HG03097 (cell line): ENCODE measurements around the gene NPIPB6.

Source experiments
- ATAC-seq: cut with Tn5 transposase; IDR thresholded peaks from one replicate; pipeline ENCODE4 v1.9.1; 2021; ENCODE audit not compliant: unreplicated experiment, low FRiP score

The NPIPB6 gene

DNA sequence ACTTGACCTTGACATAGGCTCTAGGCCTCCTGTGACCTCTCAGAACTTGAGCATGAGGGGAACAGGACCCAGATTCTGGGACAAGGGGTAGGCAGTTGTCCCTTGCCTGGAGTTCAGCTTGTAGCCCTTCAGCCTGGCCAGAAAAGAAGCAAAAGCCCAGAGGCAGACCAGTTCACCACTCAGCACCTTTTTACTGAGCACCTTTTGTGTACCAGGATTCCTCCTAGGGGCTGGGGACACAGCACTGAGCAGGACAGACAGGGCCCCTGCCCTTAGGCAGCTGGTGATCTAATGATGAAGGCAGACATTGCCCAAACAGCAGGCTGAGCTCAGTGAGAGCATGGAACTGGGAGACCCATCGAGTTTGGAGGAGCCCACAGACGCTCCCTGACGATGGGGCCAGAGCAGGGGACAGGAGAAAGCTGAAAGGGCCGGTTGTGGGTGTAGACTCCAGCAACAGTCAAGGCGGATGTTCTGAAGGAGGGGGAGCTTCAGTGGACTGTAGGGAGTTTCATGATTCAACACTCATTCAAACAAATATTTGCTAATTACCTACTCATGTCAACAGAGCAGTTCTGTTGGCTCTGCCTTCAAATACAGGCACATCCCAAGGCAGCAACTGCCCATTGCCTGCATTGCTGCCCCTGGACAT lies 38.9 kb downstream of the NPIPB6 start:
- ATAC-seq = no peak

DNA sequence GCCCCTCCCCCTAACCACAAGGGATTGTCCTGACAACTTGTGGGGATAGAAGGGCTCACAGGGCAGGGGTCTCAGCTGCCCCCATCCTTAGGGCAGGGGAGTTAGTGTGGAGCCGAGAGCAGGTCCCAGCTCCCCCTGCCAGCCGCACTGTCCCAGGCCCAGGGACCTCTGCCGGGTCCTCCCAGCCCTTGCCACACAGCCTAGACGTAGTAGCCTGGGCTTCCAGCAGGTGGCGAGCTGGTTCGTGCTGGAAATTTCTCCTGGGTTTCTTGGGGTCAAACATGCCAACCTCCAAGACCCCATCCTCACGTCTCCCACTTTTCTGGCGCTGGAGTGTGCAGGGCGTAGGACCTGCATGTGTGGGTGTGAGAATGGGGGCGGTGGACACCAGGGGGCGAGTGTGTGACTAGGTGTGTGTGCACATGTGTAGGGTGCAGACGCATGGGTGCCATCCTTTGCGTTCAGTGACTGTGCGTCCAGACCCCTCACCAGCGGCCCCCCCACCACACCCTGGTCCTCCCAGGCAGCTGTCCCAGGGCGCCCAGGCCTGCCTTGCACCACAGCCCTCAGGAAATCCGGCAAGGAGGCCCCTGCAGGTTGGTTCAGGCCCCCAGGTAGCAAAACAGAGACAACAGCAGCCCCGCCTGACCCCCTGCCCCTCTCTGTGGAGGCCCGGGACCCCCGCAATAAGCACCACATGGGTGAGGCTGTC lies 41.5 kb downstream of the NPIPB6 start:
- no peak for ATAC-seq

DNA sequence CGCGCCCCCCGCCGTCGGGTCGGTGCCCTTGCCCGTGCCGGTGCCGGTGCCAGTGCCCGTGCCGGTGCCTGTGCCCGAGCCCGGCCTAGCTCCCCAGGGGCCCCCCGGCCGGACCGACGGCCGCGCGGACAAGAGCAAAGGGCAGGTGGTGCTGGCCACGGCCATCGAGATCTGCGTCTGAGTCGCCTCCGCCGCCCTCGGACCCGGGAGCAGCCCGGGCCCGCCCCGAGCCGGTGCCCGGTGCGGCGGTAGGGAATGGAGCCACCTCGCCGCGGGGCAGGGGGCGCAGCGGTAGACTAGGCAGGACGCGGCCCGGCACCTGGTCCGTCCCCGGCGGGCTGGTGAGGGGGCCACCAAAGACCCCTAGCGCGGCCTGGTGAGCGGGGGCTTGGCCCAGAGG lies 42.6 kb downstream of the NPIPB6 start:
- no peak for ATAC-seq

DNA sequence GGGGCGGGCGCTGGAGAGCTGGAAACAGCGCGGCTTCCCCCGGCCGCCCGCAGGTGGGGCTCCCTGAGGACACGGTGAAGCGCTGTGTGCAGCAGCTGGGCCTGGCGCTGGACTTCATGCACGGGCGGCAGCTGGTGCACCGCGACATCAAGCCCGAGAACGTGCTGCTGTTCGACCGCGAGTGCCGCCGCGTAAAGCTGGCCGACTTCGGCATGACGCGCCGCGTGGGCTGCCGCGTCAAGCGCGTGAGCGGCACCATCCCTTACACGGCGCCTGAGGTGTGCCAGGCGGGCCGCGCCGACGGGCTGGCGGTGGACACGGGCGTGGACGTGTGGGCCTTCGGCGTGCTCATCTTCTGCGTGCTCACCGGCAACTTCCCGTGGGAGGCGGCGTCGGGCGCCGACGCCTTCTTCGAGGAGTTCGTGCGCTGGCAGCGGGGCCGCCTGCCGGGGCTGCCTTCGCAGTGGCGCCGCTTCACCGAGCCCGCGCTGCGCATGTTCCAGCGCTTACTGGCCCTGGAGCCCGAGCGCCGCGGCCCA lies 43.2 kb downstream of the NPIPB6 start:
- no peak for ATAC-seq

DNA sequence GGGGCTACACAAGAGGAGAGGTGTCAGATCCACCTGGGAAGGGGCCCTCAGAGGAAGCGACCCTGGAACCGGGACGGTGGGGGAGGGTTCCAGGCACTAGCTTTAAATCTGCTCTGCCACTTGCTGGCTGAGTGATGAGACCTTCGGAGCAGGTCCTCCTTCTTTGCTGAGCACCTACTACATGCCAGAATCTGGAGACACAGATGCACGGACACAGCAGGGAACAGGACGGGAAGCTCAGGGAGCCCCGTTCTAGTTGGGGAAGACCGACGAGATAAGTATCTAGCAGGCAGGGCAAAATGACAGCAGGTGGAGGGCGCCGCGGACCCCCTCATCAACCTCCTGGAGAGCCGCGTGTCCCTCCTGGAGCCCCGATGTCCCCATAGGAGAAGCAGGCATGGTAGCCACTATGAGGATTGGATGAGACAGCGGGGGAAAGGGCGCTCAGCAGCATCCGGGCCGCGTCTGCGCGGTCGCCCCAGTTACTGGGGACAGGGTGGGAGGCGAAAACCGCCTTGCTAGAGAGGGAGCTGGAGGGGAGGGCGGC lies 43.8 kb downstream of the NPIPB6 start:
- no peak for ATAC-seq

DNA sequence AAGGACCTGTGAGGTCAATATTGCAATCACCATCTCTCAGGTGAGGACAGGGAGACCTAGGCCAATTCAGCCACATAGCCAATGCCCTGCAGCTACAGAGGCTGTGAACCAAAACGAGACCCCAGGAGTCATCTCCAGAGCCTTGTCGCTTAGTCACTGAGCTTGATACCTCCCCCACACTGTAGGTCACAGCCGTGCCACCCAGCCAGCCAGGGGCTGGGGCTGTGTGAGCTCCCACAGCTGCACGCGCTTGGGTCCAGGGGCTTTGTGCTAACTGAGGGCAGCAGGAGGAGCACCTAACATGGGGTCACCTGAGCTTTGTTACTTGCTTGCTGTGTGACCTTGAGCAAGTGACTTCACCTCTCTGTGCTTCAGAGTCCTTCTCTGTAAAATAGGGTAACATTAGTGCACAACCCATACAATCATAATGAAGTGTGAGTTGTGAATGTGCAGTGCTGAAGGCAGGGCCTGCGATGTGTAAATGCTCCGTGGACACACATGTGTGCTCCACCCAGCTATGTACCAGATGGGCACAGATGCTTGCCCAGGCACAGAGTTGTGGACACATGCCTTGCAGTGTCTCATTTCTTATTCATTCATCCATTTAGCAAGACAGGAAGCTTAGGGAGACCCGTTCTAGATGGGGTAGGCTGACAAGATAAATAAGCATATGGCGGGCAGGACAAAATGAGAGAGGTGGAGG lies 45.1 kb downstream of the NPIPB6 start:
- ATAC-seq = no peak

DNA sequence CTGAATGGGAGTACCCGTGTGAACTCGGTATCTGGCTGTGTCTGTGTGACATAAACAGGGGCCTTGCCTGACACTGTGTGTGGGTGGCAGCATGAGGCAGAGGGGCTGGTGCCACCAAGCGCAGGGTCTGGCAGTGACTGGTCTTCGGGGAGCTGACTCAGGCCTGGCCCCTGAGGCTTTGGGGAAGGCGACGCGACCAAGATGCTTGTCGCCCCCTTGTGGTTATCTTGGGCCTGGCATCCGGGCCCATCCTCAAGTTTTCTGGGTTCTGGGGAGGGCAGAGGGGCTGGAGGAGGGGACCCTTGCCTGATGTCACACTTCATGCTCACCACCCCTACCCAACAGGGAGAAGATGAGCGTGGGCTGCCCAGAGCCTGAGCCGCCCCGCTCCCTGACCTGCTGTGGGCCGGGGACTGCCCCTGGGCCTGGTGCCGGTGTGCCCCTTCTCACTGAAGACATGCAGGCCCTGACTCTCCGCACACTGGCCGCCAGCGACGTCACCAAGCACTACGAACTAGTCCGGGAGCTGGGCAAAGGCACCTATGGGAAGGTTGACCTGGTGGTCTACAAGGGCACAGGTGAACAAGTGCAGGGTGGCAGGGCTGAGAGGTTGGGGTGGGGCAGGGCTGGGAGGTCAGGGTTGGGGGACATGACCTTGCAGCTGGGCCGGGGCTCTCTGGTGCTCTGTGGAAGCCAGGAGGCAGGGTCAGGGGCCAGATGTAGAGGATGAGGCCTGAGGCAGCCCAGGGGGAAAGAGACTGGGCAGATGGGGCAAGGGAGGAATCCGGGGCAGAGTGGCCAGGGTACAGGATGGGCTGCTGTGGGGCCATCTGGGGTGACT lies 46.0 kb downstream of the NPIPB6 start:
- no peak for ATAC-seq

DNA sequence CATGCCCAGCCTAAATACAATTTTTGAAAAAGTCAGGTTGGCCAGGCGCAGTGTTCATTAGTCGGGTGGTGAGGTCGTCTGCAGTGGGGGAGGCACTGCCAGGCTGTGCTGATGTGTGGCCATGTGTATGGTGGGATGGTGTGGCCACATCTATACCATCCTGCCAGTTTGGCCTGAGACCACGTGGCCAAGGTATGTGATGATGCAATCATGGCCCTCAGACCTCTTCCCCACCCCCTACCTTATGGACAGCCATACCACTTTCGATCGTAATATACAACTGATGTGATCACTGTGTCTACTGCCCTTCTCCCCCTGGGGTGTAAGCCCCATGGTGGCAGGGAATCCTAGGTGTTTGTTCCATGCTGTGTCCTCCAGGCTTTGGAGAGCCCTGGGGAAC lies 47.3 kb downstream of the NPIPB6 start:
- ATAC-seq = no peak

DNA sequence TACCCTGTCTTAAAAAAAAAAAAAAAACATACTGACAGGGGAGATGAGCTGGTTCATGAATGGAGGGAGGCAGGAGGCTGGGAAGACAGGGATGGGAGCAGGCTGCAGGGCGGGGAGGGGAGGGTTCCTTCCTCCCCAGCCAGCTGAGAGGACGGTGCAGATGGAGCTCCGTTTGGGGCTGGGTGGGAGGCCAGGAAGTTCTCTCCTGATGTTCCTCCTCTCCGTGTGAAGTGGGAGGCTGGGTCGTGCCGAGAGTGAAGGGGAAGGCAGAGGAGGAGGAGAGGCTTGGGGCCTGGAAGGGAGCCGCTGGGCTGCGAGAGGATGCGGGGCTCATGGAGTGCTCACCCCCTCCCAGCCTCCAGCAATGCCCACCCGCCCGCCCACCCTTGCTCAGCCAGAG lies 49.7 kb downstream of the NPIPB6 start:
- no peak for ATAC-seq

DNA sequence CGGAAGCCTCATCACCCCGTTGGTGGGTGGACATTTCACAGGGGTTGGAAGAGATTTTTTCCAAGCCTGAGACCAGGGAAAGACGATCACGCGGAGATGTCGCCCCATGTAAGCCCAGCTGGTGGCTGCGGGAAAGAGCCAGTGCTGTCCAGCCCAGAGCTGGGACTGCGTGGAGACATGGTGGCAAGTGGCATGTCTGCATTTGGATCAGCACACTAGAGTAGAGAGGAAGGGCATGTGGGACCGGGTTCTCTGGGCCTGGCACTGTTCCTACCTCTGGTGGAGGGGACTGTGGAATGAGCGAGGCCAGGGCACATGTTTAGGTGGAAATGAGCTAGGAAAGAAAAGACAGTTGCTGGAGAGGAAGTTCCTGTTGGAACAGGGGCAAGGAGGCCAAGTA lies 51.0 kb downstream of the NPIPB6 start:
- no peak for ATAC-seq

DNA sequence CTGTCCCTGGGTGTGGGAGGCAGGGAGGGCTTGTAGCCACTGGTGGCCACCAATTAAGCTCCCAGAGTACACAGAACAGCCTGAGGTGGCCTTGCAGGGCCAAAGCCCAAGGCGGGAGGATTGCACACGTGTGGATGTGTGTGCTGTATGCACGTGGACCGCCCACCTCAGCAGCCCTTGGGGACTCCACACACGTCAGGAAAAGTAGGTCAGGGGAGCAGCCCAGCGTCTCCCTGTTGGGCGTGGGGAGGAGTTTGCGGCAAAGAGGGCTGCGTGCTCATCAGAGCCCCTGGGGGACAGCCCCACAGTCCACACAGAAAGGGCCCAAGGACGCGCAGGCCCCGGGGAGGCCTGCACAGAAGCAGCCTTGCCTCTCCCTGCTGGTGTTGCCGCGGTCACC lies 51.4 kb downstream of the NPIPB6 start:
- ATAC-seq = no peak

DNA sequence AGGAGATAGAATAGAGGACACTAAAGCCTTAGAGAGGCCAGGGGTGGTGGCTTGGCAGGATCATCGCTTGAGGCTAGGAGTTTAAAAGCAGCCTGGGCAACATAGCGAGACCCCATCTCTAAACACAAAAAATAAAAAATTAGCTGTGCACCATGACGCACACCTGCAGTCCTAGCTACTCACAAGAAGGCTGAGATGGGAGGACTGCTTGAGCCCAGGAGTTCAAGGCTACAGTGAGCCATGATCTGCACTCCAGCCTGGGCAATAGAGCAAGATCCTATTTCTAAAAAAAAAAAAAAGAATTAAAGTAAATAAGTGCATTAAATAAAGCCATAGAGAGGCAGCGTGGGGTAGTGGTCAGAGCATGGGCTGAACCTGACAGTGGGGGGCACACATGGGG lies 51.9 kb downstream of the NPIPB6 start:
- no peak for ATAC-seq

DNA sequence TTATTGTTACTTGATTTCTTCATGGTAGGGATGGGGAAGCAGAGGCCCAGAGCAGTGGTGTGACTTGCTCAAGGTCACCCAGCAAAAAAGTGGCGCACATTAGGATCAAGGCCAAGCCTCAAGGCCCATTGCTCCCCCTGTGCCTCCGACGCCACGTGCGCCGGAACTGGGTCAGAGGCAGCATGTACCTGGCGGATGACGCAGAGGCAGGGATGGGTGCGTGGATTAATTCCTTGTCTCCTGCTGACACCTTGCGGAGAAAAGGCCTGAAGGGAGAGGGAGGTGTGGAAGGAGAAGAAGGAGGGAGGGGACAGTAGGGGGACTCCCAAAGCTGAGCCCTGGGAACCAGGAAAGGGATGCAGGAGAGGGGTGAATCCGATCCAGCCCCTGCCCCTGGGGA lies 52.5 kb downstream of the NPIPB6 start:
- ATAC-seq = no peak

DNA sequence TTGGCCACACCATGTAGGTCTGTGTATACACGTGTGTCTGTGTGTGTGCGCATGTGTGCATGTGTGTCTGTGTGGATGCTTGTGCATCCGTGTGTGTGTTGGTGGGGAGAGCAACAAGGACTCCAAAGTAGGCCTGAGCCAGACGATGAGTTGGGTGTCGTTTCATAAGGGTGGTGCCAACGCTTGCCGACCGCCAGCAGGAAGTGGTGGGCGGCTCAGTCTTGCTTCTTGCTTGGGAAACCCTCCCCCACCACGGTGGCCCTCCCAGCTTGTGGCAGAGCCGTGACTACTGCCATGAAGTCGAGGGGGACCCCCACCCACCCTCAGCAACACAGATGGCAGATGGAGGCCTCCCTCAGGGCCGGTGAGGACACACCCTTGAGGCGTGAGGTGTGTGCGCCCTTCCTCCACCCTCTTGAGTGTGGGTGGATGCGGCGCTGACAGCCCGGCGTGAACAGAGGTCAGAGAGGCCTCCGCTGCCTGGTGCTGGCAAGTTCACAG lies 53.4 kb downstream of the NPIPB6 start:
- ATAC-seq = no peak

DNA sequence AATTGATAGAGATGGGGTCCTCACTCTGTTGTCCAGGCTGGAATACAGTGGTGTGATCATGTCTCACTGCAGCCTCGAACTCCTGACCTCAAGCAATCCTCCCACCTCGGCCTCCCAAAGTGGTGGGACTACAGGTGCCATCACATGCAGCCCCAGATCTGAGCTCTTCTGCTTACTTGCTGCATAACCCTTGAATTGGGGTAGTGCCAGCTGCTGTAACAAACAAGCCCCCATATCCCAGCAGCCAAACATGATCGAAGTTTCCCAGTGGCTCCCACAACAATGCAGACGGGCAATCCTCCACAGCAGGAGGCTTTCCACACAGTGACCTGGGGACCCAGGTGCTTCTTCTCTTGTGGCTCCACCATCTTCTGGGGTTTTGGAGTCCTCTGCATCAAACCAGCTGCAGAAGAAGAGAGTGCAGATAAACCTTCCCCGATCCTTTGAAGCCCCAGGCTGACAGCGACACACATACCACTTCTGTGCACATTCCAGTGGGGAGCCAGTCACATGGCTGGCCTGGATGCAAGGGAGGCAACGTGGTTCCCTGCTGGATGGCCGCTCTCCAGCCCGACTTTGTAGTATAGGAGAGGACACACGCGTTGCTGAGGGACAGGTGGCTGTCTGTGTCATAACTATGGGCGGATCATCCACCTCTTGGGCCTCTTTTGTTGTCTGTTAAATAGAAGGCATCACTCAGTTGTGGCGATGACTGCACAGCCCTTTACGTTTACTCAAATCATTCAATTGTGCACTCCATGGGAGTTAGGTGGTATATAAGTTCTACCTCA lies 54.3 kb downstream of the NPIPB6 start:
- ATAC-seq = no peak

DNA sequence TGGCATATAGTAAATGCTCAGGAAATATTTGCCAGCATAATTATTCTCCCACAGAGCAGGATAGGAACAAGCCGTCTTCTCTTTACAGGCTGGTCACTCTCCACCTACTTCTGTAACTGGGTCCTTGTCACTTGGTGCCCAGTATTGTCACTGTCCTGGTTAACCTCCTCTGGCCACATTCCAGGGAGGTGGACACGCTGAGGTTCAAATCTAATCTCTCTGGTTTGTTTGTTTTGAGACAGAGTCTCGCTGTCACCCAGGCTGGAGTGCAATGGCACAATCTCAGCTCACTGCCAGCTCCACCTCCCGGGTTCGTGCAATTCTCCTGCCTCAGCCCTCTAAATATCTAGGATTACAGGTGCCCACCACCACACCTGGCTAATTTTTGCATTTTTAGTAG lies 55.4 kb downstream of the NPIPB6 start:
- ATAC-seq = no peak

DNA sequence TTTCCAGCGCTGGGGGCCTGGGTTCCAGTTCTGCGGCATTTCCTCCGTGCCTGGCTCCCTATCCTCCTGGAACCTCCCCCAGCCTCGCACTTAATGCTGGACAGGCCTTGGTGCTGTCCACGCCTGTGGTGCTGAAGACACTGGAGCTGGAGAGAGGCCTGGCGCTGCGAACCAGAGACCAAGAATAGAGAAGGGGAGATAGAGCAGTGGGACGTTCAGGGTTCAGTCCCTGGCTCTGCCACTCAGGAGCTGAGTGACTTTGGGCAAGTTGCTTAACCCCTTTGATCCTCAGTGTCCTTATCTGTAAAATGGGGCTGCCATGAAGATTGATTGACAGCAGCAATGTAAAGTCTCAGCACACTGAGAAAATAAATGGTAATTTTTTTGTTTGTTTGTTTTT lies 59.1 kb downstream of the NPIPB6 start:
- no peak for ATAC-seq

DNA sequence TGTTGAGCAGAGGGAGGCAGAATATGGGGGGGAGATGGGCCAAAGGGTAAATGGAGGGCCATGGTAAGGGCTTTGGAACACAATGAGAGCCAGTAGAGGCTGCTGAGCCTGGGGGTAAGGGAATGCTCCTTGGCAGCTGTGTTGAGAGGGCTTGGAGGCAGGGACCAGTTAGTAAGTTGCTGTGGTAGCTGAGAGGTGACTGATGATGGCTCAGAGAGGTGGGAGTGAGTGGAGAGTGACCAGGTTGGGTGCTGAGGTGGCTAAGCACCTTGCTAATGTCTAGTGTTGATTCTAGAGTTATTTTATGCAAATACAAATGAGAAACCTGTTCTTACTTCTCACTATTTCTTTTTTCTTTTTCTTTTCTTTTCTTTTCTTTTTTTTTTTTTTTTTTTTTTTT lies 60.2 kb downstream of the NPIPB6 start:
- no peak for ATAC-seq

DNA sequence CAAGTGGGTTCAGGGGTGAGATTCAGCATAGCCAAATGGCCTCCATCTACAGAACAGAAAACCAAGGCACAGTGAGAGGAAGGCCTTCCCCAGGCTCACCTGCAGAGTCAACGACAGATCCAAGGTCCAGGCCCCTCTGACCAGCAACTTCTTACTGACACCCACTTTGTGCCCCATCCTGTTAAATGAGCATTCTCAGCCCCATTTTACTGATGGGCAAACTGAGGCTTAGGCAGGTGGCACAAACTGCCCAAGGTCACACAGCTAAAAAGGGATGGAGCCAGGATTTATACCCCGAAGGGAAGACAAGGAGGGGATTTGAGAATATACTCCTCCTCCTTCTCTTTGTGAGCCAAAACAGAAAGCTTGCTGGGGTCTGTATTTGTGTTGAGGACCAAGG lies 61.7 kb downstream of the NPIPB6 start:
- ATAC-seq = no peak

DNA sequence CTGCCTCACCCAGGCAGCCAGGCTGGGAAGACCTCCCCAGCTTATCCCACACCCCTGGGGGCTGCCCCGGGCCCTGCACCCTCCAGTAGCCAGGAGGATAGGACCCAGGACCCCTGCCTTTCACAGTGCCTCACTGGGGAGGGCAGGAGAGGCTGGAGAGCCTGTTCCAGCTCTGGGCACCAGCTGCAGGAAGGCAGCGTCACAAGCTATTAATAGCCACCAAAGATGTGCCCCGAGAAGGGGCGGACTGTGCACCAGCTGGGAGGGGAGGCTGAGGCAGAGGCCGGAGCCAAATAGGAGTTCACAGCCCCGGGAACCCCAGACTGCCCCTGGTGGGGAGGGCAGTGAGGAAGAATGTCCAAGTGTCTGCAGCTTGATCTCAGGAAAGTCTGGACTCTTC lies 62.2 kb downstream of the NPIPB6 start:
- ATAC-seq = no peak
